AG04449 (cell line): ENCODE results near the gene DUSP3.

Source experiments
- CTCF ChIA-PET: fragments of 350-600 bp; formaldehyde crosslinking; extraction: SDS; loops from one replicate; lab custom pipeline; 2021; ENCODE audit warnings: antibody characterized with exemption; lab: Yijun Ruan, JAX
- POLR2A ChIA-PET: fragments of 400-600, 350-600 bp; formaldehyde crosslinking; extraction: SDS; loops from one replicate; lab custom pipeline; 2020; ENCODE audit warnings: antibody characterized with exemption, inconsistent platforms; lab: Yijun Ruan, JAX
- DNase-seq: peaks from one replicate; pipeline ENCODE4 v3.0.0-alpha.2; 2010; ENCODE audit warnings: low read depth, low spot score
- H3K4me3 ChIP-seq: 2 replicates; pipeline ENCODE4 v1.5.1; 2011; ENCODE audit warnings: low read depth, mild to moderate bottlenecking, control low read depth, low read length
- CTCF ChIP-seq: IDR thresholded peaks from one replicate; pipeline ENCODE4 v1.5.1; 2011; ENCODE audit warnings: mild to moderate bottlenecking, moderate library complexity, low read length, control low read depth, inconsistent platforms; ENCODE audit not compliant: insufficient read depth; ENCODE audit errors: missing control alignments

The DUSP3 gene

DNA sequence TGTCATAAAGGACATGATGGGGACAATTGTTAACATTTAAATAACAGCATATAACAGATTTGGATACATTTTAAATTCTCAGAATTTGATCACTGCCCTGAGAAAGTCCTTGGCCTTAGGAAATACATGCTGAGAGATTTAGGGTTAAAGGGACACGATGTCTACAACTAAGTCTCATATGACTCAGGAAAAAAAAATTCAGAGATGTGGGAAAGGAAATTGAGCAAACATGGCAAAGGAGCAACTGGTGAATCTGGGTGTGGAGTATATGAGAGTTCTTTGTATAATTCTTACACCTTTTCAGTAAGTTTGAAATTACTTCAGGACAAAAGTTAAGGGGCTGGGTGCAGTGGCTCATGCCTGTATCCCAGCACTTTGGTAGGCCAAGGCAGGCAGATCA is 35.9 kb upstream of the DUSP3 start:
- DNase-seq: no peak
- no peak for TF ChIP-seq CTCF
- no peak overlapping the region for H3K4me3 ChIP-seq
- POLR2A ChIA-PET: no interaction called here
- CTCF ChIA-PET: interaction anchor here (0.9 kb wide), 1 partner anchor 31 kb away, joined by 3 read pairs; no protein-coding TSS in a partner anchor

DNA sequence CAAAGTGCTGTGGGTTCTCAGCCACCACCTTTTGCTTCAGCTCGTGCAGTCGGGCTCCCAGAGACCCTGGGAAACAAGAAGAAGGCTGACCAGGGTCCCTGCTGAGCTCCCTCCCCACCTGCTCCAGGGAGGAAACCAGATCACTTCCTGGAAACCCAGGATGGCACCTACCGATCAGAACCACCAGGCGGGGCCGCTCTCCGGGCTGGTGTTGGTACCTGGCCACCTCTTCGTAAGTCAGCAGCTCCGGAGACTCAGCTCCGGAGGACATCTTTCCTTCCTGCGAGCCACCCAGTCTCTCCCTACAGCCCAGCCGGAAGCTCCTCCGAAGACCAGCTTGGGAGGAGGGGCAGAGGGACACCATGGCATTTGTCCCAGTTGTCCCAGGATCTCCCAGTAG is 35.2 kb upstream of the DUSP3 start:
- no peak for TF ChIP-seq CTCF
- no peak overlapping the region for H3K4me3 ChIP-seq
- ChIA-PET CTCF (interaction anchor here (0.9 kb wide), 1 partner anchor 46 kb away, joined by 3 read pairs; no protein-coding TSS in a partner anchor), POLR2A (no interaction called here)
- no peak for DNase-seq

DNA sequence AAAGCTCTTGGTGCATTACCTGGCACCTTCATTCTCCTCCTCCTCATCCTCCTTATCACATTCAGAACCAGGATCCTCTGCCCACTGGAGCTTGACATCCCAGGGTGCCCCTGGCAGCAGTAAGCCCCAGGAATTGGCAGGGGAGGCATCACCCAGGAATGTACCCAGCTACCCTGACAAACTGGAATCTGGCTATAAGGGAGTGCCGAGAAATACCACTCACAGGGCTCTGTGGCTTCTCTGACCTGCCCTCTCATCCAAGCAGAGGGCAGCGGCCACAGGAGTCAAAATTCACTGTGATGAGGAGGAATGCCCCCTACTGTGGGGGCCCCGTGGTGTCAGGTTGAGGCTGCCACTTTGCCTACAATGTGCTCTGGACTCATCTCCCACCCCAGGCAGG is 34.6 kb upstream of the DUSP3 start:
- H3K4me3 ChIP-seq: no peak overlapping the region
- POLR2A ChIA-PET: no interaction called here
- CTCF ChIA-PET: interaction anchor here (0.9 kb wide), 2 partner anchors 9 to 46 kb away, joined by 3 read pairs; no protein-coding TSS in a partner anchor
- DNase-seq: no peak
- no peak for TF ChIP-seq CTCF

GRCh38 chr17:43812396-43813265 is 33.9 kb upstream of the DUSP3 start:
- no peak overlapping the region for H3K4me3 ChIP-seq
- TF ChIP-seq CTCF: no peak
- CTCF ChIA-PET: interaction anchor here (0.9 to 1.5 kb wide), 2 partner anchors 9 to 34 kb away, joined by 3 read pairs; no protein-coding TSS in a partner anchor
- no peak for DNase-seq
- POLR2A ChIA-PET: no interaction called here

- ChIA-PET POLR2A (no interaction called here), CTCF (interaction anchor here (0.7 kb wide), 1 partner anchor 13 kb away, joined by 3 read pairs; no protein-coding TSS in a partner anchor)
- TF ChIP-seq CTCF: no peak
- no peak for DNase-seq
- no peak overlapping the region for H3K4me3 ChIP-seq
These were observed 32.0 kb upstream of the DUSP3 start for GRCh38 chr17:43810823-43811222.

GRCh38 chr17:43810226-43810715 is 31.5 kb upstream of the DUSP3 start:
- ChIA-PET CTCF (no interaction called here), POLR2A (no interaction called here)
- DNase-seq: no peak
- no peak for TF ChIP-seq CTCF
- no peak overlapping the region for H3K4me3 ChIP-seq
